Measurements from ENCODE around the gene HOXD11.

- no peak for TF ChIP-seq CTCF (IDR thresholded peaks at IDR 0.05)
- TF ChIP-seq ZNF121 (CRISPR knock-in tag; IDR thresholded peaks at IDR 0.05), result no peak
- no peak for TF ChIP-seq USF2 (CRISPR knock-in tag; IDR thresholded peaks at IDR 0.05)
- no peak for TF ChIP-seq CREB1 (CRISPR knock-in tag; IDR thresholded peaks at IDR 0.05)
- no peak for TF ChIP-seq ATF1 (CRISPR knock-in tag; IDR thresholded peaks at IDR 0.05)
- no peak for TF ChIP-seq MAX (CRISPR knock-in tag; IDR thresholded peaks at IDR 0.05)
- no peak for TF ChIP-seq SP1 (CRISPR knock-in tag; conservative IDR thresholded peaks at IDR 0.05)
Measured at GRCh38 chr2:176146645-176147044, 39.6 kb downstream of the HOXD11 start.

Measured in WTC11 (cell line).